Measurements from ENCODE around the gene TP53TG5. TPM values are rescaled to one million over a fixed set of nuclear protein-coding genes. Genes with fewer than 3 reads are reported as not detected.

Gene TP53TG5
- total RNA-seq, 4 donors from 2014 or later, result 0.17 to 2.1 (median 1.1) TPM; not detected in 1

DNA sequence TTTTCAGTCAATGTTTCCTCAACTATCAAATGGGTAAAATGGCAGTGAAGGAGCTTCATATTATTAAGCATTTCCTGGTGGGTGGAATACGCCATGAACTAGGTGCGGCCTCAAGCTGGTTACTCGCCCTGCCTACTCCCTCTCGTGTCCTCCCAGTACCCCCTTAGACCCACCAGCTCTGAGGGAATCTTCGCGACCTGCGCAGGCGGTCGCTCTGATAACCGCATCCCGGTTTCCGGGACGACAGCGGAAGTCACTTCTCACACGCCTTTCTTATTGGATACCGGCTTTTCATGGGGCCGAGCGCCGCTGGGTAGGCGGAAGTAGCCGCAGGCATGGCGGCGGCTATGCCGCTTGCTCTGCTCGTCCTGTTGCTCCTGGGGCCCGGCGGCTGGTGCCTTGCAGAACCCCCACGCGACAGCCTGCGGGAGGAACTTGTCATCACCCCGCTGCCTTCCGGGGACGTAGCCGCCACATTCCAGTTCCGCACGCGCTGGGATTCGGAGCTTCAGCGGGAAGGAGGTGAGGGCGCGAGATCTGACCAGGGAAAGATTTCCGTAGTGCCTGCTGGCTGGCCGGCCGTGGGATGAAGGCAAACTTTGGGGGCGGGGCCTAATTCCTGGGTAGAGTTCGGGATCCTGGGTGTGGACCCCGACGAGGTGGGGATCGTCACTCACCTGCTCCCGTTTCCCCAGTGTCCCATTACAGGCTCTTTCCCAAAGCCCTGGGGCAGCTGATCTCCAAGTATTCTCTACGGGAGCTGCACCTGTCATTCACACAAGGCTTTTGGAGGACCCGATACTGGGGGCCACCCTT, 37.9 kb upstream of the TP53TG5 start, which contains the start of gene PIGT:
TSS of gene PIGT (plus strand) at position 320 of the 816 bp plus-strand sequence. CDS start at position 336, 16 bp downstream.
- Histone ChIP-seq H3K4me3 (peak within 1 kb of the TSS; percentile 76 to 99 (median 82)), H3K27ac (replicated peaks in 1 of 4) (peak within 1 kb of the TSS; percentile 82 to 90 (median 86)), H3K36me3 (peaks cover 18 to 46% (median 36%) of the 10 kb centered on the region in 4 donors), H3K27me3 (no peaks in the 10 kb centered on the region), H3K4me1 (peaks cover 47 to 50% (median 49%) of the 10 kb centered on the region in 4 donors), H3K9me3 (no peaks in the 10 kb centered on the region)
- intact Hi-C loops (cut with DNase I), result no loop called here
- TF ChIP-seq POLR2A (IDR thresholded peaks at IDR 0.05; ENCODE audit: low read depth) (peak; percentile 85), POLR2AphosphoS5 (IDR thresholded peaks at IDR 0.05) (peak; percentile 95 to 96), EP300 (IDR thresholded peaks at IDR 0.05) (no peak)
- TF ChIP-seq, protein P1, sequence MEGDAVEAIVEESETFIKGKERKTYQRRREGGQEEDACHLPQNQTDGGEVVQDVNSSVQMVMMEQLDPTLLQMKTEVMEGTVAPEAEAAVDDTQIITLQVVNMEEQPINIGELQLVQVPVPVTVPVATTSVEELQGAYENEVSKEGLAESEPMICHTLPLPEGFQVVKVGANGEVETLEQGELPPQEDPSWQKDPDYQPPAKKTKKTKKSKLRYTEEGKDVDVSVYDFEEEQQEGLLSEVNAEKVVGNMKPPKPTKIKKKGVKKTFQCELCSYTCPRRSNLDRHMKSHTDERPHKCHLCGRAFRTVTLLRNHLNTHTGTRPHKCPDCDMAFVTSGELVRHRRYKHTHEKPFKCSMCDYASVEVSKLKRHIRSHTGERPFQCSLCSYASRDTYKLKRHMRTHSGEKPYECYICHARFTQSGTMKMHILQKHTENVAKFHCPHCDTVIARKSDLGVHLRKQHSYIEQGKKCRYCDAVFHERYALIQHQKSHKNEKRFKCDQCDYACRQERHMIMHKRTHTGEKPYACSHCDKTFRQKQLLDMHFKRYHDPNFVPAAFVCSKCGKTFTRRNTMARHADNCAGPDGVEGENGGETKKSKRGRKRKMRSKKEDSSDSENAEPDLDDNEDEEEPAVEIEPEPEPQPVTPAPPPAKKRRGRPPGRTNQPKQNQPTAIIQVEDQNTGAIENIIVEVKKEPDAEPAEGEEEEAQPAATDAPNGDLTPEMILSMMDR (IDR thresholded peaks at IDR 0.05), result no peak
- WGBS, result 0% methylated on average over 22 of the region's 52 CpGs
- peak; percentile 95 for DNase-seq (ENCODE audit: extremely low spot score)

DNA sequence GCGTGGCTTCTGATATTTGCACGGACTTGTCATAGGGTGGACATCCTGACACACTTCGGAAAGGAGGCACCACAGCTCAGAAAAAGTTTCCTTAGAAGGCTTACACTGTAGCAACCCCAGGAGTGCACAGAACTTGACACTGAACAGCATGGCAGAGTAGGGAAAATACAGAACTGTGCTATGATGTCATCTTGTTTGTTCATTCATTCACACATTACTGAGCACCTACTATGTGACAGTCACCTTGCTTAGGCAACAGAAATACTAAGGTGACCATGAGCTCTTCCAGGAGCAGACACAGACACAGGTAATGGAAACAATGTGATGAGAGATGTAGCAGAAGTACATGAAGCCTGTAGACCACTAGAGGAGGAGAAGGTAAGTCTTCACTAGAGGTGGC, 35.4 kb upstream of the TP53TG5 start:
- intact Hi-C loops (cut with DNase I), result no loop called here
- Histone ChIP-seq H3K27me3 (no peaks in the 10 kb centered on the region), H3K36me3 (peaks cover 24 to 45% (median 38%) of the 10 kb centered on the region in 4 donors), H3K27ac (replicated peaks in 1 of 4) (no peak overlapping the region), H3K4me1 (peaks cover 35 to 57% (median 48%) of the 10 kb centered on the region in 4 donors), H3K9me3 (no peaks in the 10 kb centered on the region), H3K4me3 (no peak overlapping the region)
- TF ChIP-seq POLR2A (IDR thresholded peaks at IDR 0.05; ENCODE audit: low read depth), result no peak
- TF ChIP-seq EP300 (IDR thresholded peaks at IDR 0.05), result no peak
- no peak for TF ChIP-seq POLR2AphosphoS5 (IDR thresholded peaks at IDR 0.05)
- TF ChIP-seq, protein P1 (IDR thresholded peaks at IDR 0.05), result no peak
- no peak for DNase-seq (ENCODE audit: extremely low spot score)
- 67% methylated on average over 3 of the region's 3 CpGs for WGBS

DNA sequence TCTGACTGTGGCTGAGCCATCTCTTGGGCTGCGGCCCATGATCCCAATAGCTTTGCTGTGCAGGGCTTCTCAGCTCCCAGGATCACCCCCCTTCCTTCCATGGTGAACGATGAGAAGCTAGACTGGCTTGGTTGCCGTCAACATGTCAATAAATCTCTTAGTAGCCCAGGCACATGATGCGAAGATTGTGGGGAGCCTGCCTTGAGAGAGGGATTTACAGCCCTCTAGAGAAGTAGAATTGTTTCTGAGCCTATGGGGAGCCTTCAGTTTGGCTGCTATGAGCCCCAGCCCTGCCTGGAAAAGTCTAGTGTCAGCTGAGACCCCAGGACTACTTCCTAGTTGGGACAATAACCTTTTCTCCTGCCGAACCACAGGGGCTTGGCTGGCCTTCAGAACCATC, 34.5 kb upstream of the TP53TG5 start:
- Histone ChIP-seq H3K9me3 (no peaks in the 10 kb centered on the region), H3K27ac (replicated peaks in 1 of 4) (peak overlapping the region in 1 of 4 donors; percentile 7), H3K4me1 (peaks cover 32 to 57% (median 48%) of the 10 kb centered on the region in 4 donors), H3K4me3 (no peak overlapping the region), H3K27me3 (no peaks in the 10 kb centered on the region), H3K36me3 (peaks cover 24 to 42% (median 36%) of the 10 kb centered on the region in 4 donors)
- DNase-seq (ENCODE audit: extremely low spot score), result no peak
- 85% methylated on average over 5 of the region's 5 CpGs for WGBS
- TF ChIP-seq, protein P1 (IDR thresholded peaks at IDR 0.05), result no peak
- TF ChIP-seq EP300 (IDR thresholded peaks at IDR 0.05), result no peak
- no peak for TF ChIP-seq POLR2AphosphoS5 (IDR thresholded peaks at IDR 0.05)
- TF ChIP-seq POLR2A (IDR thresholded peaks at IDR 0.05; ENCODE audit: low read depth), result no peak
- intact Hi-C loops (cut with DNase I), result no loop called here

DNA sequence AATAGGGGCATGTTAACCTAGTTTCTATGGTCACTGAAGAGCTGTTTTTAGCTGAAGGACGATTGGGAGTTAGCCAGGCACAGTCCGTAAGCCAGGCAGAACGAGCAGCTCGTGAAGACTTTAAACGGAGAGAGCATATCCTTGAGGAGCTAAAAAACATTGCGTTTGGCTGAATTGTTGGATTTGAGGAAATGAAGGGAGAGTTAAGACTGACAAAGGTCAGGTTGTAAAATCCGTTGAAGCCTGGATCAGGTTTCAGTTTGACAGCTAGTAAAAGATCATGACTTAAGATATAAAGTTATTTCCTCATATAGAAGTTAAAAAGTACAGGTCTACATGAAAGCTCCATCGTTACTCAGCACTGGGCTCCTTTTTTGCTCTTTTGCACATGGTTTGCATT, 32.8 kb upstream of the TP53TG5 start:
- TF ChIP-seq EP300 (IDR thresholded peaks at IDR 0.05), result no peak
- TF ChIP-seq POLR2A (IDR thresholded peaks at IDR 0.05; ENCODE audit: low read depth), result no peak
- TF ChIP-seq, protein P1 (IDR thresholded peaks at IDR 0.05), result no peak
- no peak for TF ChIP-seq POLR2AphosphoS5 (IDR thresholded peaks at IDR 0.05)
- Histone ChIP-seq H3K27me3 (no peaks in the 10 kb centered on the region), H3K36me3 (peaks cover 24 to 42% (median 36%) of the 10 kb centered on the region in 4 donors), H3K4me3 (no peak overlapping the region), H3K4me1 (peaks cover 22 to 50% (median 39%) of the 10 kb centered on the region in 4 donors), H3K9me3 (no peaks in the 10 kb centered on the region), H3K27ac (replicated peaks in 1 of 4) (peak overlapping the region in 3 of 4 donors; percentile 16 to 99 (median 18))
- no peak for DNase-seq (ENCODE audit: extremely low spot score)
- intact Hi-C loops (cut with DNase I), result no loop called here
- 67% methylated on average over 8 of the region's 8 CpGs for WGBS
